ENCODE measurements around the gene MTMR2.

GRCh38 chr11:95794086-95794485 is 129.8 kb downstream of the MTMR2 start:
- TF ChIP-seq GATA3 (IDR thresholded peaks at IDR 0.05; ENCODE audit: low read depth, low read length) (no peak), GATA2 (IDR thresholded peaks at IDR 0.05; ENCODE audit: low read depth, low read length) (no peak)
